Adipocyte (in vitro differentiated cells): ENCODE results near the gene RS1.

Experiments used
- DNase-seq: peaks from one replicate; pipeline ENCODE4 v3.0.0-alpha.2; 2015; ENCODE audit warnings: low read depth
- H3K27me3 ChIP-seq: replicated peaks from 2 replicates; pipeline ENCODE4 v1.7.0; 2013; ENCODE audit warnings: mild to moderate bottlenecking, low read length, moderate library complexity; ENCODE audit not compliant: control insufficient read depth, insufficient read depth
- H3K36me3 ChIP-seq: 2 replicates; pipeline ENCODE4 v1.7.0; 2013; ENCODE audit warnings: low read length, mild to moderate bottlenecking, moderate library complexity; ENCODE audit not compliant: control insufficient read depth, insufficient read depth, severe bottlenecking
- H3K4me1 ChIP-seq: 2 replicates; pipeline ENCODE4 v1.7.0; 2013; ENCODE audit warnings: mild to moderate bottlenecking, low read length, moderate library complexity; ENCODE audit not compliant: control insufficient read depth, insufficient read depth
- H3K4me3 ChIP-seq: 2 replicates; pipeline ENCODE4 v1.7.0; 2013; ENCODE audit warnings: mild to moderate bottlenecking, low read length, moderate library complexity
- H3K9ac ChIP-seq: 2 replicates; pipeline ENCODE4 v1.7.0; 2013; ENCODE audit warnings: mild to moderate bottlenecking, low read length, moderate library complexity
- H3K9me3 ChIP-seq: 2 replicates; pipeline ENCODE4 v1.7.0; 2013; ENCODE audit warnings: mild to moderate bottlenecking, low read length, moderate library complexity; ENCODE audit not compliant: control insufficient read depth

The RS1 gene

DNA sequence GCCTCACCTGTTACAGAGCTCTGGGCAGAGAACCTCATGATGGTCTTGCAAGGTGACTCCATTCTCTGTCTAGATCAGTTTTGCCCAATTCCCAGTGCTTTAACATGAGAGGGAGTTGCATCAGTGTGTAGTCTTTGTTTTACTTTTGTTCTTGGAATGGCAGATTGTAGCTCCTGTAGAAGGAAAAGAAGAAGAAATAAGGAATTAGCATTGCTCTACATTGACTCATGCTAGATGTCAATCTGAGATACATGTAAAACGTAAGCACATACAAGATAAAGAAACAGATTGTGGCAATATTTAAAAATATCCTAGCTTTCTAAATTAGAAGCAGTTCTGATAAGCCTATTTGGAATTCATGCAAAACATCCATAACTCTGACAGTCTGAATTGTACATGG lies 19.5 kb upstream of the RS1 start:
- no peak overlapping the region for H3K4me3 ChIP-seq
- no peaks in the 10 kb centered on the region for H3K36me3 ChIP-seq
- no peak overlapping the region for H3K9ac ChIP-seq
- H3K27me3 ChIP-seq = peaks cover 6% of the 10 kb centered on the region
- H3K4me1 ChIP-seq = no peaks in the 10 kb centered on the region
- DNase-seq = no peak
- H3K9me3 ChIP-seq = peaks cover 9% of the 10 kb centered on the region

- no peak for DNase-seq
- peaks cover 4% of the 10 kb centered on the region for H3K9me3 ChIP-seq
- H3K36me3 ChIP-seq = no peaks in the 10 kb centered on the region
- H3K9ac ChIP-seq = no peak overlapping the region
- peaks cover 10% of the 10 kb centered on the region for H3K27me3 ChIP-seq
- H3K4me3 ChIP-seq = no peak overlapping the region
- no peaks in the 10 kb centered on the region for H3K4me1 ChIP-seq
Observed at GRCh38 chrX:18687856-18688495, 16.1 kb upstream of the RS1 start.

DNA sequence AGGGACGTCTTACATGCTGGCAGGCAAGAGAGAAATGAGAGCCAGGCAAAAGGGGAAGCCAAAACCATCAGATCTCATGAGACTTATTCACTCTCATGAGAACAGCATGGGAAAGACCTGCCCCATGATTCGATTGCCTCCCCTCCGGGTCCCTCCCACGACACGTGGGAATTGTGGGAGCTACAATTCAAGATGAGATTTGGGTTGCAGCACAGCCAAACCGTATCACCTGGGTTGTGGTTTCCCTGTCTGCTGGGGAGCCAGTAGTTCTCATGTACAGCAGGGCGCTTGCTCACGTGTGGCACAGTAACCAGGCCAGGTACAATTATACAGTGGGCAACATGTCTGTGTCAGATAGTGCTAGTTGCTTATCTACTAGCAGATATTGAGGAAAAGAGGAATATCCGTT lies 11.1 kb upstream of the RS1 start:
- H3K27me3 ChIP-seq = peaks cover 8% of the 10 kb centered on the region
- DNase-seq = no peak
- no peaks in the 10 kb centered on the region for H3K9me3 ChIP-seq
- no peaks in the 10 kb centered on the region for H3K4me1 ChIP-seq
- H3K36me3 ChIP-seq = no peaks in the 10 kb centered on the region
- no peak overlapping the region for H3K4me3 ChIP-seq
- H3K9ac ChIP-seq = no peak overlapping the region

DNA sequence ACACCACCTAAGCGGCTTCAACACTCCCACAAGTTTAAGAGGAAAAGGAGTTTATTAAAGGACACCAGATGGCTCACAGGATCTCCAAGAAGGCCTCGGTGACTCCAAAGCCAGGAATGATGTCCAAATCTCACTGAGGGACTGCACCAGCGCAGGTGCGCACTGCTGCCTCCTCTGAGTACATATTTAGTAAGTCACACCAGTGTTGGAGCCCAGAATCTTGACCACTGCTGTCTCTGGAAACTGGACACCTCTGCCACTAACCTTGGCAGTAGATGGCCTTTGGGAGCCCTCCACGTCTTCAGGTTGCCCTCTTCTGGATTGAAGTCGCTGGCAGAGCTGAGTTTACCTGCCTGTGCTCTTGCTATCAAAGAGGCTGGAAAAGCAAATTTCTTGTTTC lies 10.1 kb upstream of the RS1 start:
- Histone ChIP-seq H3K9me3 (no peaks in the 10 kb centered on the region), H3K36me3 (no peaks in the 10 kb centered on the region), H3K27me3 (peaks cover 8% of the 10 kb centered on the region), H3K9ac (no peak overlapping the region), H3K4me1 (no peaks in the 10 kb centered on the region), H3K4me3 (no peak overlapping the region)
- no peak for DNase-seq

- no peak for DNase-seq
- Histone ChIP-seq H3K36me3 (no peaks in the 10 kb centered on the region), H3K4me1 (no peaks in the 10 kb centered on the region), H3K4me3 (no peak overlapping the region), H3K27me3 (no peaks in the 10 kb centered on the region), H3K9me3 (no peaks in the 10 kb centered on the region), H3K9ac (no peak overlapping the region)
Observed at GRCh38 chrX:18677161-18677869, 5.4 kb upstream of the RS1 start.

DNA sequence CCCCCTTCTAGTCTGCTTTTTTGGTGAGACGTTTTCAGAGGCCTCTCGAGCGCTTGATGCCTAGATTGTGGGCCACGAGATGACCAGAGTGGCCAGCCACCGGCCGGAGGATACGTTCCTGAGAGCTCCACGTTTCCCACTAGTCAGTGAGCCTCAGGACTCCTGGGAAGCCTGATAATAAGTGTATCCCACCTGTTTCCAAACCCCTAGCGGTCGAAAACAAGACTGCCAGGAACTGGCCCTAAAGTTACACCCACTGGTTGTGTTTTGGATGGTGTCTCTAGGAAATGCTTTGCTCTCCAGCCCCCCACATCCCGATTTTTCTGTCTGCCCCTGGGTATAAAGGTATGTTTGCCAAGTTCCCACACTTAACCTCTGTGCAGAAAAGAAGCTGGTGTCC lies 4.6 kb upstream of the RS1 start:
- Histone ChIP-seq H3K36me3 (no peaks in the 10 kb centered on the region), H3K27me3 (no peaks in the 10 kb centered on the region), H3K4me3 (no peak overlapping the region), H3K9ac (no peak overlapping the region), H3K4me1 (no peaks in the 10 kb centered on the region), H3K9me3 (no peaks in the 10 kb centered on the region)
- DNase-seq = no peak

DNA sequence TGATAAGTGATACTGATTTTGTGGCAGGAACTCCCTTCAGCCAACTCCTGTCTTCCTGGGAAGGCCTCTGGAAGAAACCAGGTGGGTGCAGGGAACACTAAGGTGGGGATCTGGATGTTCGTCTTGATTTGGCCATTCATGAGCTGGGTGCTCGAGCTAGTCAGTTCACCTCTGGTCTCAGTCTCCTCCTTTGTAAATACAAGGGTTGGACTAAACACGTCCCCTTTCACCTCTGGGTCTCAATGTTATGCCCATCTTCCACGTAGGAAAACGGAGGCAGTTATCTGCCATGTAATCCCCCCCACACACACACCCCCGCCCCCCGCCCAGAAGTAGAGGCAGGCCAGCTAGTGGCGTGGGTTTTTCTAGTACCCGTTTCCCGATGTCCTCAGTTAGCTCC lies 4.1 kb upstream of the RS1 start:
- no peak overlapping the region for H3K4me3 ChIP-seq
- H3K9me3 ChIP-seq = no peaks in the 10 kb centered on the region
- no peaks in the 10 kb centered on the region for H3K4me1 ChIP-seq
- no peaks in the 10 kb centered on the region for H3K36me3 ChIP-seq
- DNase-seq = no peak
- no peaks in the 10 kb centered on the region for H3K27me3 ChIP-seq
- no peak overlapping the region for H3K9ac ChIP-seq

DNA sequence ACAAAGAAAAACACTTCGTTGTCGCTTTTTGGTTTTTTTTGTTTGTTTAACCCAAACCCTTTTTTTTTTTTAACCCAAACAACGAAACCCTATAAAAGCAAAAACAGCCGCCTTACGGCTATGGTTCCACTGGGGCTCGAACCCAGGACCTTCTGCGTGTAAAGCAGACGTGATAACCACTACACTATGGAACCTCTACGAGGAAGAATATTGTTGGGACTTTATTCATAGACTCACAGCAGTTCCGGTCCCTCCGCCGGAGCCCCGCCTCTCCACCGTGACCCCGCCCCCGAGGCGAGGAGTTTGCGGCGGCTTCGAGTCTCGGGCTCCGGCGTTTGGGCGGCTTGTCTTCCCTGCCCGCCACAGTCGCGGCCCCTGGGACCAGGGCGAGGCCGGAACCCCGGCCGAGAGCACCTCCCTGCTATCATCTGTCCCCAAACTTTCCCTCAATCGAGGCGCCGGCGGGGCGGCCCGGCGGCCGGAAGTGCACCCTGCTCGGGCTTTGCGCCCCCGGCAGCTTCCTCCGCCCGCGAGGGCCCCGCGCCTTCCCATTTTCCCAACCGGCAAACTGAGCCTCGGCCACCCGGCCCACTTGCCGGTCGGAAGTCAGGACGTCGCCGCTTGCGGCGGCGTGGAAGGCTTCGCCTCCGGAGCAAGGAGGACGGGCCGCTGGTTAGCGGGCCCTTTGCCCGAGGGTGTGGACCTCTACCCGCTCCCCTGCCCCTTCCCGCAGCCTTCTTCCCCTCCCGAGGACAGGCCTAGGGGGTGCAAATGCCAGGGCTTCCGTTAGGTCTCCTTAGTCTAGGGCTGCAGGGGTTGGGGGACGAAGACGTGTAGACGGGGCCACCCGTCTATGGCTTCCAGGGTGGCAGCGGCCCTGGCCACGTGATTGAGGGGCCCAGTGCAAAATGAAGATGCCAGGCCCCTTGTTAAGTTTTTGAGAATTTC lies 3.2 kb upstream of the RS1 start:
- DNase-seq = peak; percentile 85
- Histone ChIP-seq H3K36me3 (no peaks in the 10 kb centered on the region), H3K9ac (peak overlapping the region; percentile 82), H3K4me1 (no peaks in the 10 kb centered on the region), H3K27me3 (no peaks in the 10 kb centered on the region), H3K4me3 (peak overlapping the region; percentile 81), H3K9me3 (no peaks in the 10 kb centered on the region)

GRCh38 chrX:18674417-18674787 lies 2.5 kb upstream of the RS1 start:
- no peaks in the 10 kb centered on the region for H3K9me3 ChIP-seq
- H3K4me1 ChIP-seq = no peaks in the 10 kb centered on the region
- H3K9ac ChIP-seq = peak overlapping the region; percentile 29
- H3K36me3 ChIP-seq = no peaks in the 10 kb centered on the region
- DNase-seq = no peak
- H3K27me3 ChIP-seq = no peaks in the 10 kb centered on the region
- peak overlapping the region; percentile 74 for H3K4me3 ChIP-seq

DNA sequence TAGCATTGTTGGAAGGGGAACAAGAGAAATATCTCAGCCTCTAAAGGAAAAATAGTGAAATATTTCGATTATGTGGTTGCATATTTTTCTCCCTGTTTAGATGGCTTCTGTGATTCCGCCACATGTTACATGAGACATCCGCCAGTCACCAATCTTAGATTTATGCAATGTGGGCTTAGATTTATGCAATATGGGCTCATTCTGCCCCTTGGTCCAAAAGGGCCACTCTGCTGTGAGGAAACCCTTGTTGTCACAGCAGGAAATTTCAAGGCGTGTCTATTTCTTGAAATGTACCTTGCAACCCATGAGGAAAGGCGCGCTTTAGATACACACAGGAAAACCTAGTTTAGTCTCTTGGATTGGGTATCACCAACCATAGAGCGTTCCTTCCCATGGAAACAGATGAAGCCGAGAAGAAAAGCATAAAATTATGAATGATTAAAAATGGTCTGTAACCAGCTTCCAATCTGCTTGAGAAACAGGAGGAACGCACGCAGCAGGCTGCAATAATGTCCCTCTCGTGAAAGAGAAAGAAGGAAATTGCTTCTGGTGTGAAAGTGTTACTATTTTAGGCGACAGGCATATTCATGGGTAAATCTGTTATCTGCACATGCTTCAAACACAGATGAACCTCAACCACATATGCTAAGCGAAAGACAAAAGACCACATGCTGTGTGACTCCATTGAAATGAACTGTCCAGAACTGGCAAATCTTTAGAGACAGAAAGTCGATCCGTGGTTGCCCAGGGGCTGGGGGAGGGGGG lies 3.7 kb downstream of the RS1 start:
- no peaks in the 10 kb centered on the region for H3K9me3 ChIP-seq
- no peaks in the 10 kb centered on the region for H3K4me1 ChIP-seq
- no peaks in the 10 kb centered on the region for H3K27me3 ChIP-seq
- H3K4me3 ChIP-seq = no peak overlapping the region
- H3K9ac ChIP-seq = no peak overlapping the region
- no peaks in the 10 kb centered on the region for H3K36me3 ChIP-seq
- DNase-seq = no peak

DNA sequence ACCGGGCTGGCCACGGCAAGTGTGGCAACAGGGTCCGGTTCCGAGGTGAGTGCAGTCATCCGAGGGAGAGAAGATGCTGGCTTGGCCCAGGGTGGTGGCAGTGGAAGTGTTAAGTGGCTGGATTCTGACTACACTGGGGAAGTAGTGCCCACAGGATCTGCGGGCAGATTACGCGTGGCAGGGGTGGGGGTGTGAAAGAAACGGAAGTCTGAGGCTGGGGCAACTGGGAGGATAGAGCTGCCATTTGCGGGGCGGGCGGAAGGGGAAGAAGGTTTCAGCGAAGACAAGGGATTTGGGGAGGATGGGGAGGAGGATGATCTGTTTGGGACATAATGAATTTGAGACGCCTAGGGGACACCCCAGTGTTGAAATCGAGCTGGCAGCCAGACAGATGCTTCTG lies 5.3 kb downstream of the RS1 start:
- Histone ChIP-seq H3K9ac (no peak overlapping the region), H3K4me3 (no peak overlapping the region), H3K9me3 (no peaks in the 10 kb centered on the region), H3K36me3 (no peaks in the 10 kb centered on the region), H3K4me1 (no peaks in the 10 kb centered on the region), H3K27me3 (no peaks in the 10 kb centered on the region)
- DNase-seq = no peak
